IMR-90 (cell line): ENCODE results near the gene APCDD1L.
"Not testable (repeated sequence)": the region's sequence is repeated elsewhere in the genome, so short reads cannot be mapped to it uniquely, and the experiment has no call there.

Experiments used
- BHLHE40 ChIP-seq: fragments of 150-350 bp; IDR thresholded peaks from 2 replicates; pipeline ENCODE4 v1.6.1; 2016; ENCODE audit warnings: mild to moderate bottlenecking, low read depth, low read length
- CHD1 ChIP-seq: IDR thresholded peaks from 2 replicates; pipeline ENCODE4 v1.6.1; 2012; ENCODE audit warnings: low read depth, low read length, improper control_type of control experiment
- FOS ChIP-seq: fragments of 150-350 bp; IDR thresholded peaks from 2 replicates; pipeline ENCODE4 v1.6.1; 2016; ENCODE audit warnings: low read depth, low read length
- MAFK ChIP-seq: IDR thresholded peaks from 2 replicates; pipeline ENCODE4 v1.6.1; 2012; ENCODE audit warnings: low read depth, low read length, improper control_type of control experiment
- MAZ ChIP-seq: IDR thresholded peaks from 2 replicates; pipeline ENCODE4 v1.6.1; 2012; ENCODE audit warnings: low read depth, mild to moderate bottlenecking, low read length, improper control_type of control experiment, moderate library complexity, borderline replicate concordance
- MXI1 ChIP-seq: IDR thresholded peaks from 2 replicates; pipeline ENCODE4 v1.6.1; 2012; ENCODE audit warnings: low read depth, mild to moderate bottlenecking, low read length, moderate library complexity, borderline replicate concordance
- NFE2L2 ChIP-seq: fragments of 150-350 bp; IDR thresholded peaks from 2 replicates; pipeline ENCODE4 v1.6.1; 2016; ENCODE audit warnings: low read depth, mild to moderate bottlenecking, low read length
- POLR2A ChIP-seq: IDR thresholded peaks from 2 replicates; pipeline ENCODE4 v1.6.1; 2012; ENCODE audit warnings: mild to moderate bottlenecking, low read depth, low read length
- RAD21 ChIP-seq: IDR thresholded peaks from 2 replicates; pipeline ENCODE4 v1.6.1; 2012; ENCODE audit warnings: low read length, improper control_type of control experiment
- RFX5 ChIP-seq: IDR thresholded peaks from 2 replicates; pipeline ENCODE4 v1.8.0; 2012; ENCODE audit warnings: low read depth, mild to moderate bottlenecking, low read length, moderate library complexity
- TF ChIP-seq, protein P1 (sequence below): conservative IDR thresholded peaks from 2 replicates; pipeline ENCODE4 v1.5.1; 2012; ENCODE audit warnings: mild to moderate bottlenecking, low read depth, low read length, improper control_type of control experiment

GRCh38 chr20:58506999-58507398 lies 8.2 kb downstream of the APCDD1L start:
- TF ChIP-seq, protein P1, sequence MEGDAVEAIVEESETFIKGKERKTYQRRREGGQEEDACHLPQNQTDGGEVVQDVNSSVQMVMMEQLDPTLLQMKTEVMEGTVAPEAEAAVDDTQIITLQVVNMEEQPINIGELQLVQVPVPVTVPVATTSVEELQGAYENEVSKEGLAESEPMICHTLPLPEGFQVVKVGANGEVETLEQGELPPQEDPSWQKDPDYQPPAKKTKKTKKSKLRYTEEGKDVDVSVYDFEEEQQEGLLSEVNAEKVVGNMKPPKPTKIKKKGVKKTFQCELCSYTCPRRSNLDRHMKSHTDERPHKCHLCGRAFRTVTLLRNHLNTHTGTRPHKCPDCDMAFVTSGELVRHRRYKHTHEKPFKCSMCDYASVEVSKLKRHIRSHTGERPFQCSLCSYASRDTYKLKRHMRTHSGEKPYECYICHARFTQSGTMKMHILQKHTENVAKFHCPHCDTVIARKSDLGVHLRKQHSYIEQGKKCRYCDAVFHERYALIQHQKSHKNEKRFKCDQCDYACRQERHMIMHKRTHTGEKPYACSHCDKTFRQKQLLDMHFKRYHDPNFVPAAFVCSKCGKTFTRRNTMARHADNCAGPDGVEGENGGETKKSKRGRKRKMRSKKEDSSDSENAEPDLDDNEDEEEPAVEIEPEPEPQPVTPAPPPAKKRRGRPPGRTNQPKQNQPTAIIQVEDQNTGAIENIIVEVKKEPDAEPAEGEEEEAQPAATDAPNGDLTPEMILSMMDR, result not testable (repeated sequence)
- TF ChIP-seq RFX5, FOS, POLR2A, MAZ, NFE2L2, BHLHE40, CHD1, RAD21, MAFK, MXI1: not testable (repeated sequence)
